ENCODE results near the gene ACTL8.

The ACTL8 gene

DNA sequence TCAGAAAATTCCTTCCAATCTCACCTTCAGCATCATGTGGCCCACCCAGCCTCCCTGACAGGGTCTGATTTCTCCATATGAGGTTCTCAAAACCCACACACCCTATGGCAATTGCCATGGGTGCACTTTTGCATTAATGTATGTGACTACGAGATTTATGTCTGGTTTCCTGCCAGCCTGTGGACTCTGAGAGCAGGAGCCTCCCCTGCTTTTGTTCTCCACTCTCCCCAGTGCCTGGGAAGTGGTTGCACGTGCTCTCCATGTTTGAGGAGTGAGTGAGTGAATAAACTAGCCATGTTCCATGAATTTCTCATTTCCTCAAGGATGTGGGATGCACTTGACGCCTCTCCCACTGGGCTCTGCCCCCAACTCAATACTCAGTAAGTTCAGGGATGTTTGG lies 91.2 kb downstream of the ACTL8 start:
- DNase-seq (ENCODE audit: low spot score): no peak

DNA sequence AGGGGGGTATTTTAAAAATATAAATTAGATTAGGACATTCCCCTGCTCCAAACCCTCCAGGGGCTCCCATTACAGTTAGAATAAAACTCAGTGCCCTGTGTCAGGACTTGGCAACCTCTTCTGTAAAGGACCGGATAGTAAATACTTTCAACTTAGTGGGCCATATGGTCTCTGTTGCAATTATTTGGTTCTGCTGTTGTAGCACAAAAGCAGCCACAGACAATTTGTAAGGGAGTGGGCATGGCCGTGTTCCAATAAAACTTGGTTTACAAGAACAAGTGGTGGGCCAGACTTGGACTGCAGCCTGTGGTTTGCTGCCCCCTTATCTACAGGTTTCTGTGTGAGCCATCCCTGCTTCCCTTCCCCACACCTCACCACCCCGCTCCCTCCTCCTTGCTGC lies 92.0 kb downstream of the ACTL8 start:
- DNase-seq (ENCODE audit: low spot score): no peak

DNA sequence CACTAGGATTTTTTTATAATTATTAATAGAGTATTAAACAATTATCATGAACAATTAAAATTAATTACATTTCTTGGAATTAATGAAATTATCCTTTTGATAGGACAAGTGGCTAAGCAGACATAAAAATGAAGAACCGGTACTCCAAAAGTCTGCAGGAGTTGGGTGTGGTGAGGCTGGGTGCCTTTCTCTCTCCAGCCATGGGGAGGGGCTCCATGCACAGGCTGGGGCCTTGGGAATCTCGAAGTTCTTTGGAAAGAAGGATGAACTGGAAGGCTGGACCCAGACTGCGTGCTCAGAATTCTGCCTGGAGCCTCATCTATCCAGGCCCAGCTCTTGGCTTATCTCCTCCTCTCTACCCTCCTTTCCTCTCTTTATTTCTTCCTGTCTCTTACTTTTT lies 94.1 kb downstream of the ACTL8 start:
- DNase-seq (ENCODE audit: low spot score): no peak

DNA sequence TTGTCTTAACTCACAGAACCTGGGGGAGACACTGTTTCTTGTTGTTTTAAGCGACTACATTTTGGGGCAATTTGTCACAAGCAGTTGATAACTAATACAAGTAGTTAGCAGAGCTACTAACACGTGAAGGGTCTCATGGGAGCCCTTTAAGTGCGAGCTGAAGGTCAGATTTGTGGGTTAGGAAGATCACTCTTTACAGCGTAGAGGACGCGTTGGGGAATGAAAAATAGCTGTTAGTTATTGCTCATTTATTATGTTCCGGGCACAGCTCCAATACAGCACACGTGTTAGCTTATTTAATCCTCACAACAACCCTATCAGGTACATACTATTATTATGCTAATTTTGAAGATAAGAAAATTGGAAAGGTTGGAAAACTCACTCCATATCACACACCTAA lies 95.9 kb downstream of the ACTL8 start:
- DNase-seq (ENCODE audit: low spot score): no peak

DNA sequence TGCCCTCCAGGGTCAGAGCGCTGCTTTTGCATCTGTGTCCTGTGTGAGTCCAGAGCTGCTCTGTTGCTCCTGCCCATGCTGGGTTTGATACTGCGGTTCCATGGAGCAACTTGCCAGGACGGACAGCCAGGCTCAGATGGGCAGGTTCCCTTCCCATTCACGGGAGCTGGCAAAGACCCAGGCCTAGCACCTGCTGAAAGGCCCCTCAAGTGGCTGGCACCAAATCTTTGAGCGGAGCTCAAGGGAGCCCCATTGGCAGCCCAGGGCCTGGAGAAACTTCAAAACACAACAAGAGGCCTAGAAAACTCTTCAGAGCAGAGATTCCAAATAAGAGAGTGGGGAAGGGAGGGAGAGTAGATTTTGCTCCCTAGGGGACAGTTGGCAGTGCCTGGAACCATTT lies 97.2 kb downstream of the ACTL8 start:
- no peak for DNase-seq (ENCODE audit: low spot score)

DNA sequence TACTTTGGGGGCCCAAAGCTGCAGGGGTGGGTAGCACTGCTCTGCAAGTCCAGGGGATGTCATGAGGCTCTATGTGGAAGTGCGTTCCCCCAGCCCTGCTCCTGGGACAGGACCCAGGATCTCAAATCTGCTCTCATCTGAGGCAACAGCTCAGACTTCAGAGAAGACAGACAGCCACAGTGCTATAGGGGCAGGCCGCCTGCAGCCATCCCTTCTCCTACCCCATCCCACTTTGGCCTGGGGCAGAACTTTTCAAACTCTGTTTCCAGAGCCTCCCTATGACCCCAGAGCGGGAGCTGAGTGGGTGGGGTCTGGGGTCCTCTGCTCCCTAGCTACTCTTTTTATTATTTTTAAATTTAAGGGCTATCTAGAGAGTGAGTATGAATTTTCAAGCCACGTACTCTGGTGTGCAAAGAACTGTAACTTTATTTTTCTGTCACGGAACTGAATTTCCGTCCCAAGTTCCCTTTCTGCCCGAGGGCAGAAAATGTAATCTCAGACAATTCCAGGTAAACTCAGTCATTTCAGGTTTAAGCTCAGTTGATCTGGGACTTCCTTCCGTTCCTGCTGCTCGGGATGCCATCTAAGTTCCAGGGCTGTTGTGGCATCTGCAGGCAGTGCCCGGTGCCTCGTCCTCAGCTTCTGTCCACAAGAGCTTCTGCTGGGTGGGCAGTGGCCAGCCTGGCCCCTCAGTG lies 98.3 kb downstream of the ACTL8 start:
- DNase-seq (ENCODE audit: low spot score): no peak

DNA sequence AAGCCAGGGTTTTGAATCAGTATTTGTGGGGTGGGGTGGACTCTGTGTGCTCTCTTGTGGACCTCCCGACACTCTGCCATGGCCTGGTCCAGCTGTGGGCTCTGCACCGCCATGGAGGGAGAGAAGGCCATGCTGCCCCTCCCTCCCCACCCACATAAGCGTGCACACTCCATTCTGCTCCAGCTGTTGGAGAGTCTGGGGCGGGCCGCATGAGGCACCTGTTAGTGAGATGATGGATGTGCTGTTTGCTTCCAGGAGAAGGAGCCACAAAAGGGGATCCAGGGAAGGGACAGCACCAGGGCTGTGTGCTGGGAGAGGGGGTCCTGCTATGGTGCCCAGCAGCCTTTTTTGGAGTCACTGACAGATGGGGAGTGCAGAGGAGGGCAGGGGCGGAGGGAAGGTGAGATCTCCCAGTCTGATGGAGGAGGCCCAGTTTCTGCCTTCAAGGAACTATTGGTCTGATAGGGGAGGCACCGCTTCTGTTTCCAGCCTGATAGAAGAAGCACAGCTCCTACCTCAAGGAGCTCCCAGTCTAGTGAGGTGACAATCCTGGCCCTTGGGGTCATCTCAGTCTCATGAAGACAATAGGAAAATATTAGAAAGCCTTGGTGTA lies 101.5 kb downstream of the ACTL8 start:
- DNase-seq (ENCODE audit: low spot score): no peak

DNA sequence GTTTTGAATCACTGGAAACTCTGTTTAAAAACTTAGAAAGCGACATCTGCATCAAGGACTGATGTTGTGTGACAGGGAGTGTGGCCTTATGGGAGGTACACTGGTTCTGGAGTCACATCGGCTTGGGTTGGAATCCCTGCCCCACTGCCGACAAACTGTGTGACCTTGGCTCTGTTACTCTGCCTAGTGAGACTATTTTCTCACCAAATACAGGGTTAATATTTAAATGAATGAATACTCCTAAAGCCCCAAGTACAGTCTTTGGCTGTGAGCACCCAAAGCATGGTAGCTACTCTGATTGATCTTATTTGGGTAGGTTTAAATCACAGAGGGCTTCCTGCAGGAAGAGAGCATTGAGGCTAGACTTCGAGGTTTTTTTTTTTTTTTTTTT lies 102.0 kb downstream of the ACTL8 start:
- no peak for DNase-seq (ENCODE audit: low spot score)

DNA sequence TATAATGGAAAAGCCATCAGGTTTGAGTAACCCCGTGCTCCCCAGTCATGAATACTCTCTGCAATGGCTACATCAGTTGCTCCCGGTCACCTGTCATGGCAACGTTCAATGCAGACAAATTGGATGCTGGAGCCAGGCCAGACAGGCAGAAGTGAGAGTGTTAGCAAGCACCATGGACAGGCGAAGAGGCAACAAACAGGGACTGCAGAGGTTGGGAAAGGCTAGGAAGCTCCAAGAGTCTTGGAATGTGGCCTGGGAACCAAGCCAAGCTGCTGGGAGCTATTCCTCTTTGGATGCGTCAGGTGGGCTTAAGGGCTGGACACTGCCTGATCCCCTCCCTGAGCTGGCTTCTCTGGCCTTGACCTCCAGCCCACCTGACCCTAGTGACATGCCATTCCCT lies 102.9 kb downstream of the ACTL8 start:
- DNase-seq (ENCODE audit: low spot score): no peak

DNA sequence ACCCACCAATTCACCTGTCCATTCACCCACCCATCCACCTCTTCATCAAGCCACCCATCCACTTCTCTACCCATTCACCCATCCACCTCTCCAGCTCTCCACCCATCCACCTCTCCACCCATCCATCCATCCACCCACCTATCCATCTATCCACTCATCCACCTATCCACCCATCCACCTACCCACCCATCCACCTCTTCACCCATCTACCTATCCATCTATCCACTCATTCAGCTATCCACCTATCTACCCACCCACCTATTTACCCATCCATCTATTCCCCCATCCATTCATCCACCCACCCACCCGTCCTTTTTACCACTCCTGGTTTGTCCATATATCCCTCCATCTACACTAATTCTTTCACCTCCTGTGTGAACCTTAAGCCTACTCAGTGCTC lies 105.7 kb downstream of the ACTL8 start:
- no peak for DNase-seq (ENCODE audit: low spot score)

DNA sequence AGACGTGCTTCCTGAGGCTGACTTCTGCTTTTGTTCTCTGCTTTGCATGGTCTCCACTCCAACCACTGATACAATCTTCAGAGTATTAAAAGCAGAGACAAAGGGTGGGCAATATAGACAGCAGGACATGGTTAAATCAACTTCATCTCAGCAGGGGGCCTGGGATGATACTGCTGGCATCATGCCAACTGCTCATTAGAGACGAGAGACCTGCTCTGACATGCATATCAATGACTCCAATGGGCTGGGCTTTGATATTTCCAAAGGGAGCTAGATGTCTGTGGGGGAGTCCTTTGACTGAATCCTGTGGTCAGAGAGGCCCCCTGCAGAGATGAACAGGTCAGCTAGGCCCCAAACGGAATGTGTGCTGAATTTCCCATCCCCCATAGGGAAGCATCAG lies 106.6 kb downstream of the ACTL8 start:
- no peak for DNase-seq (ENCODE audit: low spot score)

DNA sequence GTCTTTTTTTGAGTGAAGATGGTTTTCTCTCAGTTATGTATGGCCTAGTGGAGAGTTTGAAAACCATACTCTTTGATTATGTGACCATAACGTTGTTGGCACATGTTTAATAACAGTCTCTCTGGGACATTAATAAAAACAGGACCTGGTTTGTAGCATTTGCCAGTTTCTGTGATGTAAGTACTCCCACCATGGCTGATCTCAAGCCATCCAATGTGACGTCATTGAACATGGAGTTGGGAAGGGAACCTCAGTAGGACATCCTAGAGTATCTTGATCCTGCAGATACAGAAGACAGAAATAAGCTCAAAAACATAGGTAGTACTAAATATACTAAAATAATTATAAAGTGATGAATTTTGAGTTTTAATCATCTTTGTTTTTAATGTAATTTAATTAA lies 107.0 kb downstream of the ACTL8 start:
- DNase-seq (ENCODE audit: low spot score): no peak

DNA sequence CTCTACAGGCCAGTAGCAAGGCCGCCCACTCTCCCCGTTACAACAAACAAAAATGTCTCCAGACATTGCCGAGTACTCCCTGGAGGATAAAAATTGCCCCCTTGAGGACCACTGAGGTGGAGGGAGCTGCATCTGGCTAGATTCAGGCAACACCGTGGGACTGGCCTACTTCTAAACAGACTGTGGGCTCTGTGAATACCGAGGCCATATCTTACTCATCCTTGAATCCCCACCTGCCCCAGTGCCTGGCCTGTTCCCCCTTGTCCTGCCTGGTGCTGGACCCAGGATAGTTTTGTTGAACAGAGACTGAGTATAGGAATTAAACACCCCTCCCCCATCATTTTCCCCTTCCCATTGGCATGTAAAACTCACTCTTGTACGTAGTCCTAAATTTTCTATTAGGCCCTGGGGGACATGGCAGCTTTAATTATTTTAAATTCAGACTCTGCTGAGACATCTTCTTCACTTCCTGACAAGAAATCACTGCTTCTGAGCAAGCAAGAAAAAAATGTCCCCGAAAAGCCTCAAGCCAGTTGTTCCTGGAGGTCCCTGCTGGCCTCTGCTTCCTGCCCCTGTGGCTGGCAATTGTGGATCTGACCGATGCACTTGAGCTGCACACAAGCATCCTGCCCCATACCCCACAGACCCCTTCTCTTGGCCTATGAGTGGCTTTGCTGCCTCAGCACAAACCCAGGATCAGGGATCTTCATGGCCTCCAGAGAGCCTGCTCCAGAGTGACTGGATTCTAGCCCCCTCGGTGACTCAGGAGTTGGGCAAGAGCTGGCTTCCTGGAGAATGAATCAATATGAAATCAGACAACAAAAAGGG lies 111.0 kb downstream of the ACTL8 start:
- no peak for DNase-seq (ENCODE audit: low spot score)

DNA sequence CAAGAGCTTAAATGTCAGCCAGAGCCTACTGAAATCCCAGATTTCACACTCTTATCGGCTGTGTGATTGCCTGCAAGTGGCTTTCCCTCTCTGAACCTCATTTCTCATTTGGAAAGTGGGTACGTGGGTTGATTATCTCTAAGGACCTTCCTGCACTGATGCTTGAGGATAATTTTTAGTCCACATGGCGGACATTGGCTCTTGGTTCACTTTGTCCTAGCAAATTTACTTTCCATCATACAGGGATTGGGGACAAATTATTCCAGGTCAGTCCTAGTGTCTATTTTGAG lies 111.6 kb downstream of the ACTL8 start:
- no peak for DNase-seq (ENCODE audit: low spot score)

DNA sequence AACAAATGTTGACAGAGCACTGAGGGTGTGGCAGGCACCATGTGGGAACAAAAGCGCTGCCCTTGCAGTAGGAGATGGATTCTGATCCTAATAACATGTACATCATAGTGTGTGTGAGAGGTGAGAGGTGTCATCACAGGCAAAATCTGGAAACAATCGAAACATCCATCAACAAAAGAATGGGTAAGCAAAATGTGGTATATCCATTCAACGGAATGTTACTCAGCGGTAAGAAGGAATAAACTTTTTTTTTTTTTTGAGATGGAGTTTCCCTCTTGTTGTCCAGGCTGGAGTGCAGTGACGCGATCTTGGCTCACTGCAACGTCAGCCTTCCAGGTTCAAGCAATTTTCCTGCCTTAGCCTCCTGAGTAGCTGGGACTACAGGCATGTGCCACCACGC lies 112.3 kb downstream of the ACTL8 start:
- no peak for DNase-seq (ENCODE audit: low spot score)

DNA sequence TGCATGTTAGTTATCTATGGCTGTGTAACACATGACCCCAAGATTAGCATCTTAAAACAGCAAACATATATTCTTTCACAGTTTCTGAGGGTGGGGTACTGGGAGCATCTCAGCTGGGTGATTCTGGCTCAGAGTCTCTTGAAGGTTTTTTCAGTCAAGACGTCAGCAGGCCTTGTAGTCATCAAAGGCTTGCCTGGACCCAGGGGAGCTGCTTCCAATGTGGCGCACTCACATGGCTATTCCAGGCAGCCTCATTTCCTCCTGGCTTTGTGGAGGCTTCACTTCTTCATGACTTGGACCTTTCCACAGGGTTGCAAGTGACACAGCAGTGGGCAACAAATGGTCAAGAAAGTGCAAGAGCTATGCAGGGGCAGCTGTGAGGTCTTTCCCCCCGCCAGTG lies 114.7 kb downstream of the ACTL8 start:
- no peak for DNase-seq (ENCODE audit: low spot score)

DNA sequence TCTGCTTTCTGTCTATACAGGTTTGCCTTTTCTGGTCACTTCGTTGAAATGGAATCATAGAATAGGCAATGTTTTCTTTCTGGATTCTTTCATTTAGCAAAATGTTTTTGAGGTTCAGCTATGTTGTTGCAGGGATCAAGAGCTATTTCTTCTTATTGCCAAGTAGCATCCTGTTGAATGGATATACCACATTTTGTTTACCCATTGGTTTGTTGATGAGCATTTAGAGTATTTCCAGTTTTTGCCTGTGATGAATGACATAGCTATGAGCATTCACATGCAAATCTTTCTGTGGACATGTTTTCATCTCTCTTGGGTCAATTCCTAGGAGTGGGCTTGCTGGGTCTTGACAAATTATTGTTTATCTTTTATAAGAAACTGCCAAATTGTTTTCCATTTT lies 115.5 kb downstream of the ACTL8 start:
- no peak for DNase-seq (ENCODE audit: low spot score)

DNA sequence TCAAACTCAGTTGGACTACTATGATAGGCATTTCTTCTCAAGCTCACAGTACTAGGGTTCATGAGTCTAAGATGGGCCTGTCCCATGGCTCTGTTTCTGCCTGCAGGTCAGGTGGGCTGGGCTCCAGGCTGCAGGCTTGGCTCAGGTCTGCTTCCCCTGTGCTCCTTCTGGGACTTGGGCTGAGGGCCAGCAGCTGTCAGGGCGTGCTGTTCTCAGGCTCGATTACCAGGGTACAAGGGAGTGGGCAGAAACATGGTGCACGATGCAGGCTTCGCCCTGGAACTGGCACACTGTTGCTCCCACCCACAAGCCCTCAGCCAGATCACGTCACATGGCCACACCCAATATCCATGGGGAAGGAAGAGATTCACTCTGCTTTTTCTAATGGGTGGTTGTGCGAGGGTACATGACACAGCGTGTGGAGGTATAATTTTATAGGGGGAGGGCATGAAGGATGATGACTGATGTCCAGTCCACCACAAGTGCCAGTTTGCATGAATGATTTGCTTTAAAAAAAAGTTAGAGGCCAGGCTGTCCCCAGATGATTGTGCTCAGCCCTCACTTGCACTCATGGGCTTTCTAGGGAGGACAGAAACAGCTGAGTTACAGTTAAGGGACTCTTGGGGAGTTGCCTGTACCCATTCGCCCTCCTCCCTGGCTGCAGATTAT lies 118.0 kb downstream of the ACTL8 start:
- DNase-seq (ENCODE audit: low spot score): no peak

DNA sequence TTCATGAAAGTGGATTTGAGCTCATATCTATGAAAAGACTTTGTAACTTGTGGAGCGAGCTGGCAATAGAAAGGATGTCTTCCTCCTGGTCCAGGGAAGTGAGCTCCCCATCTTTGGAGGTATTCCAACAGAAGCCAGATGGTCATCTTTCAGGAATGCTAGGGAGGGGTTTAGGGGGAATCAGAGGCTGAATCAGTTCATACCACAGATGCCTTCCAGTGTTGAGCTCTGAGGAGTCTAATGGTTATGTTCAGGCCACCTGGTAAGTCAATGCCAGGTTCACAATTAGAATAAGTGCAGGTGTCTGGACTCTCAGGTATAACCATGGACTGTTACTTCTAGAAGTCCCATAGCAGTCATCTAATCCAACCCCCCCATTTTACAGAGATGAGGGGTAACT lies 119.1 kb downstream of the ACTL8 start:
- no peak for DNase-seq (ENCODE audit: low spot score)

DNA sequence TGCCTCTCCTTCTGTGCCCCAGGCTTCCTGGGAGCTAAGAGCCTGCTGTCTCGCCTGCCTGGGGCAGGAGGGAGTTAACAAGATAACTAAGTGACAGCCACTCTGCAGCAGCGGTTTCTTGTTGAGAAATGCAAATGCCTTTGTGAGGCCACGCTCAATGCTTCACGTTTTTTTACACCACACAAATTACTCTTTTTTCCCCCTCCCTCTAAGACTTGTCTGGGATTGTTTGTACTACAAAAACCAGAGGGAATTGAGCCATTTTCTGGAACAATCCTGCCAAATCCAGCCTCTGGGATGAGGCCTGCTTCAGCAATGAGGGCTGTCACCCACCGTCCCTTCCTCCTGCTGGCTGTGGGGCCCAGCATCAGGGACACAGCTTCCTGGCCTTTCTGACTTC lies 119.6 kb downstream of the ACTL8 start:
- DNase-seq (ENCODE audit: low spot score): no peak

DNA sequence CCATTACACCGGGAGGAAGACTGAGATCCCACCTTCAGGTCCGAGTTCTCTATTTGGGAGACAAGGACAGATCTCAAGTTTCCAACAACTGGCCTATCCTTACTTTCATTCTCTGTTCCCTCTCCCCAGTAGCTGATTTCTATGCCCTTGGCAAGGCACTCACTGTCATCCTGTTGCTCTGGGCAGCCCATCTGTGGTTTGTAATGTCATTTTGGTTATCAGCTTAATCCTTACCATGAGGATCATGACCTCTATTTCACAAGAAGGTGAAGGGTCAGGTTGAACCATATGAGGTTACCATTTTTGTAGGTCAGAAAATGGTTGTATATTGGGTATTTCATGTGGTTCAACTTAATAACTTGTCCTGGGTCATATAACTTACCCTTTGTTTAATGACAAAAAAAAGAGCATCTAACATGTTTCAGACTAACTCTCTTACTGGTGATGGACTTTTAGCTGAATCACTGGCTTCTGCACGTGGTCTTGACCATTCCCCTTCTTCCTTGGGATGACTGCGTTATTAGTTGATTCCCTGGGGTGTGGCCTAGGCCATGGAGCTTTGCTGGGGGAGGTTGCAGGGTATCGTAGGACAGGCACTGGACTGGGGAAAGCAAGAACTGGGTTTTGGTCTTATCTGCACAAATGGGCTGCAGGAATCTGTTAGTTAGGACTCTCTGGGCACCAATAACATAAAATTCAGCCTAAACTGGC lies 120.2 kb downstream of the ACTL8 start:
- DNase-seq (ENCODE audit: low spot score): no peak

DNA sequence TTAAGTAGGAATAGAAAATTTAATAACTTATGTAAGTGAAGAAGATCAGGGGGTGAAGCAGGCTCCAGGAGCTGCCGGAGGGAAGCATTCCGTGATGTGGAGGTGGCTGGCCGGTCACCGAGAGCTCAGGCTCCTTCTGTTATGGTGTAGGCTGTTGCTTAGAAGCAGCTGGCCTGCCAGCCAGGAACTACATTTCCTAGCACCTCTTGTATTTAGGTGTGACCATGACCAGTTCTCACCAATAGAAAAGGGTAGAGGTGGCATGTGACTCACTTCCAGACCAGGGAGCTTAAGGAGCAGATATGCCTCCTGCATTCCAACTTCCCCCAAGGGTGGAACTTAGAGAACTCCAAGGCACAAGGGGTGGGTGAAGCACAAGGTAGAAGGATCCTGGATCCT lies 120.7 kb downstream of the ACTL8 start:
- DNase-seq (ENCODE audit: low spot score): no peak

Data from CD4-positive, alpha-beta T cell treated with Interleukin-2 at 100 ng/mL for 4 hours (primary cell).